ENCODE measurements around the gene TXNRD1.
"Not testable (repeated sequence)": the region's sequence is repeated elsewhere in the genome, so short reads cannot be mapped to it uniquely, and the experiment has no call there.

The TXNRD1 gene

GRCh38 chr12:104281636-104282035 is 66.1 kb downstream of the TXNRD1 start:
- DNase-seq (ENCODE audit: low spot score) = no peak

- DNase-seq (ENCODE audit: low spot score) = no peak
These were observed 66.5 kb downstream of the TXNRD1 start for GRCh38 chr12:104282109-104282508.

GRCh38 chr12:104285740-104286515 is 70.3 kb downstream of the TXNRD1 start:
- peak; percentile 22 for DNase-seq (ENCODE audit: low spot score)

GRCh38 chr12:104286516-104287482 is 71.2 kb downstream of the TXNRD1 start:
- peak; percentile 98 for DNase-seq (ENCODE audit: low spot score)

- peak; percentile 84 for DNase-seq (ENCODE audit: low spot score)
These were observed 73.2 kb downstream of the TXNRD1 start for GRCh38 chr12:104288635-104289274.

GRCh38 chr12:104290320-104290719 is 74.7 kb downstream of the TXNRD1 start:
- no peak for DNase-seq (ENCODE audit: low spot score)

GRCh38 chr12:104290855-104291254 is 75.3 kb downstream of the TXNRD1 start:
- no peak for DNase-seq (ENCODE audit: low spot score)

GRCh38 chr12:104291867-104292524 is 76.4 kb downstream of the TXNRD1 start:
- no peak for DNase-seq (ENCODE audit: low spot score)

GRCh38 chr12:104292872-104293794 is 77.6 kb downstream of the TXNRD1 start:
- no peak for DNase-seq (ENCODE audit: low spot score)

- DNase-seq (ENCODE audit: low spot score) = not testable (repeated sequence)
These were observed 78.7 kb downstream of the TXNRD1 start for GRCh38 chr12:104294158-104294859.

GRCh38 chr12:104294927-104295668 is 79.5 kb downstream of the TXNRD1 start:
- no peak for DNase-seq (ENCODE audit: low spot score)

GRCh38 chr12:104295954-104296353 is 80.4 kb downstream of the TXNRD1 start:
- no peak for DNase-seq (ENCODE audit: low spot score)

- no peak for DNase-seq (ENCODE audit: low spot score)
These were observed 81.1 kb downstream of the TXNRD1 start for GRCh38 chr12:104296718-104297117.

- no peak for DNase-seq (ENCODE audit: low spot score)
These were observed 82.0 kb downstream of the TXNRD1 start for GRCh38 chr12:104297477-104298113.

GRCh38 chr12:104299842-104300481 is 84.4 kb downstream of the TXNRD1 start:
- DNase-seq (ENCODE audit: low spot score) = no peak

- DNase-seq (ENCODE audit: low spot score) = peak; percentile 72
These were observed 88.1 kb downstream of the TXNRD1 start, which contains the start of gene EID3 for GRCh38 chr12:104303538-104304151. EID3 (plus strand) TSS chr12:104303739; CDS start chr12:104303935, 196 bp downstream.

- no peak for DNase-seq (ENCODE audit: low spot score)
These were observed 88.9 kb downstream of the TXNRD1 start for GRCh38 chr12:104304261-104305009.
